Hematopoietic multipotent progenitor cell treated with erythropoietin and hydrocortisone succinate and interleukin-3 and kit ligand, for 8 days (in vitro differentiated cells): ENCODE data around the gene NUMBL.
A peak's percentile ranks its signal among the peaks of the same experiment; 100 is the strongest.

ENCODE experiments used
- DNase-seq: peaks from one replicate; pipeline ENCODE4 v3.0.0-alpha.2; 2015

The NUMBL gene

DNA sequence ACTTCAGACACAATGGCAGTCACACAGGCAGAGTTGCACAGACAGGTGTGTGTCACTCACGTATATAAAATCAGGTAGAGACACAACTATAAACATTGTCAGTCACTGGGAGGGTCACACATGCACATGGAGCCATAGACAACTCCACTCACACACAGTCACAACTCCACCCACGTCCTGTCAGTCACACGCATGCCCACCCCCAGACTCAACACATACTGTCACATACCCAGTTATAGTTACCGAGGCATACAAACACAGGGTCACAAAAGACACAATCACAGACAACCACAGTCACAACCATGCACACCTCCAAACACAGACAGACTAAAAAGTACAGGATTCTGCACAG is 1.5 kb downstream of the NUMBL start:
- no peak for DNase-seq

- no peak for DNase-seq
Observed at GRCh38 chr19:40688309-40688708, 2.1 kb downstream of the NUMBL start.

- DNase-seq = peak; percentile 86
Observed at GRCh38 chr19:40687525-40688016, 2.9 kb downstream of the NUMBL start.

DNA sequence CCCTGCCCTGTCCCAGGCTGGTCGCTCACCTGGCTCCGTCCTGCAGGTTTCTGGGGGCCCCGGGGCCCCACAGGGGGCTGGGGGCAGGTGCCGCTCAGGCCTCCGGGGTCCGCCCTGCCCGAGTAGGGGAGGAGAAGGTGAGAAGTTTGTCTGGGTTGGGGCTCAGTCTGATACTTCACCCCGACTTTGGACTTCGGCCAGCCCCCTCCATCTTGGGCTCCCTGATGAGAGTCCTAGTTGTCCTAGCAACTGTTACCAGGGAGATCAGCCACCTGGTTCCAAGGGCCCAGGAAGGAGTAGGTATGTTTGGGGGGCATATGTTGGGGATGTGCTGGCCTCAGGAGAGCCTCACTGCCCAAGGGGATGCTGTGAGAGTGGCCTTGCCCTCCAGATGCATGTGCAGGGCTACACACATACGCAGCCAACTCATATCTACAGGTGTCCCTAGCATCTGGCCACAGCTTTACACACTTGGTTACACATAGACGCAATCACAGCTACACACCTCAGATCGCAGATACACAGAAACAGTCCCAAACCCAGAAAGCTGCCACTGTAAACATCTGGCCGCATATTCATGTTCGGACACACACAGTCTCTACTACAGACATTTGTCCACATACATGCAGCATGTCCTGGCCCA is 3.4 kb downstream of the NUMBL start:
- no peak for DNase-seq

- DNase-seq = peak; percentile 87
Observed at GRCh38 chr19:40685563-40685962, 4.9 kb downstream of the NUMBL start.

GRCh38 chr19:40685016-40685526 is 5.4 kb downstream of the NUMBL start:
- DNase-seq = no peak

GRCh38 chr19:40684280-40684679 is 6.2 kb downstream of the NUMBL start:
- no peak for DNase-seq

DNA sequence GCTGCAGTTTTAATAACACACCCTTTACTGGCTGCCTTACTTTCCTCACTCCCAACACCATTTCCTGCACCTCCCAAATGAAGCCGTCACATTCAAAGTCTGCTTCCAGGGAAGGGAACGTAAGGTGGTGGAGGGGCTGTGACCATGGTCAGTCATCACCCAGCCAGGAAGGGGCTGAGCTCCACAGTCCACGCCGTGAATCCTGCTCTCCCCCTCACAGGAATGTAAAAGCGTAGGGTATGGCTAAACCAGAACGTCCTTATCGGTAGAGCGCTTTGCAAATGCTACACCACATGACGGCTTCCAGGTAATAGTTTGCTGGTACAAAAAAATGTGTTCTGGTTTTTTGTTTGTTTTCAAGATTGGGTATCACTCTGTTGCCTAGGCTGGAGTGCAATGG is 7.0 kb downstream of the NUMBL start:
- no peak for DNase-seq

DNA sequence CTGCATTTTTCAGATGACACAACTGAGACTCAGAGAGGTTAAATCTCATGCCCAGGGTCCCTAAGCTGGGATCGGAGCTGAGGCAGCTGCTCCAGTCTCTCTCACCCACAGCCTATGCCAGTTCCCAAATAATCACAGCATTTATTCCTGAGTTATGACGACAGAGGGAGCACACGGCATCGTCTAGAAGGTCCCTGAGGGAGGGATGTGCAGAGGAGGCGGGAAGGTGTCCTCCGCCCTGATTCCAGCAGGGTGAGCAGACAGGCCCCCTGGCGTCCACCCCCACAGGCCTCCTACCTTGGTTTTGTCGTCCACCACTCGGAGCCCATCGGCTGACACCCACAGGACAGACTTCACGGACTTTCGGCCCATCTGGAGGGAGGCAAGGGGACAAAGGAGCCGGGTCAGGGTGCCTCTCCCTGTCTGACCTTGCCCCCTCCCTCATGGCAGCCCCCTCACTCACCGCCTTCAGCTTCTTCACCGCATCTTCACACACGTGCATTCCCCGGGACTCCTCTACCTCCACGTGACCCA is 8.0 kb downstream of the NUMBL start:
- DNase-seq = no peak

DNA sequence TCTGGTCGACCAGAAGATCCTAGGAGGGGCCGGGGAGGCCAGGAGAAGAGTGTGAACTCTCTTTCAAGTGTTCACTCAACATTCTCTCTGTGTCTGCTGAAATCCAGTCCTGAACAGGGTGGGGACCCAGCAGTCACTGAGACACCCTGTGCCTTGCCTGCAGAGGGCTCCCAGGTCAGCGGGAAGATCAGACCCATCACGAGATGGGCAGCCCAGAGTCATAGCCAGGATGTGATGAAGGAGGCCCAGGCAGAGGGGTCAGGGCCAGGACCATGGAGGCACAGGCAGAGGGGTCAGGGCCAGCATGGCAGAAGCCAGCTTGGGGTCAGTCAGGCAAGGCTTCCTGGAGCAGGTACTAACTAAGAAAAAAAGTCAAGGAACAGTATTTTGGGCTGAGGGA is 9.4 kb downstream of the NUMBL start:
- DNase-seq = no peak

DNA sequence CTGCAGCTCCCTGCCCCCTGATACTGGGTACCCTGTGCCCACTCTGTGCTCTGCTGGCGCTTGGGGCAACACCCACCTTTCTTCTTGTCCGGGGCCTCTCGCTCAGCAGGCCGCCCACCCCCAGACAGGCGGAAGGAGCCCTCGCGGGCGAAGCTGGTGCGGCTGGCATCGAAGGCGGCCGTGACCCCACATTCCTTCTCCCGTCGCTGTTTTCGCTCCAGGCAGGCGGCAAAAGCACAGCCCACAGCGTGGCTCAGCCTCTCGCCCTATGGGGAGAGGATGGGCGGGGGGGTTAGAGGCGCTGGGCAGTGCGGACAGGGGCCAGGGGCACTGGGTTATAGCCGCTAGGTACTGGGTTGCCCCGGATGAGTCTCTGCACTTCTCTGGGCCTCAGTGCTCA is 13.3 kb downstream of the NUMBL start:
- DNase-seq = no peak

DNA sequence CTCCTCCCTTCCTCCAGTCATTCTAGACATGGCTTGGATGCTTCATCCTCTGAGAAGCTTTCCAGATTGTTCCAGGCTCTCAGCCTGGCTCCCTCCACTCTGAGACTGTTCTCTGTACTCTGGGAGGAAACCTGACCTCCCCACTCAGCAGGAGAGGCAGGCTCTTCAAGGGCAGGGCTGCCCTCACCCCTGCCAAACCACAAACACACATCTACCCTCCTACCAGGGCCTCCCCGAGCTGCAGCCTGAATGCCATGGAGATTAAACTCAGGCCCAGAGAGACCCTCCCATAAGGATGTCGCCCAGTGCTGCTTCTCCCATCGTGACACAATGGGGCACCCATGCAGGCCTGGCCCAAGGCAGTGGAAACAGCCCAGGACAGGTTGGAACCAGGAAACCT is 16.2 kb downstream of the NUMBL start:
- DNase-seq = peak; percentile 71

GRCh38 chr19:40673397-40673796 is 17.1 kb downstream of the NUMBL start:
- peak; percentile 48 for DNase-seq

DNA sequence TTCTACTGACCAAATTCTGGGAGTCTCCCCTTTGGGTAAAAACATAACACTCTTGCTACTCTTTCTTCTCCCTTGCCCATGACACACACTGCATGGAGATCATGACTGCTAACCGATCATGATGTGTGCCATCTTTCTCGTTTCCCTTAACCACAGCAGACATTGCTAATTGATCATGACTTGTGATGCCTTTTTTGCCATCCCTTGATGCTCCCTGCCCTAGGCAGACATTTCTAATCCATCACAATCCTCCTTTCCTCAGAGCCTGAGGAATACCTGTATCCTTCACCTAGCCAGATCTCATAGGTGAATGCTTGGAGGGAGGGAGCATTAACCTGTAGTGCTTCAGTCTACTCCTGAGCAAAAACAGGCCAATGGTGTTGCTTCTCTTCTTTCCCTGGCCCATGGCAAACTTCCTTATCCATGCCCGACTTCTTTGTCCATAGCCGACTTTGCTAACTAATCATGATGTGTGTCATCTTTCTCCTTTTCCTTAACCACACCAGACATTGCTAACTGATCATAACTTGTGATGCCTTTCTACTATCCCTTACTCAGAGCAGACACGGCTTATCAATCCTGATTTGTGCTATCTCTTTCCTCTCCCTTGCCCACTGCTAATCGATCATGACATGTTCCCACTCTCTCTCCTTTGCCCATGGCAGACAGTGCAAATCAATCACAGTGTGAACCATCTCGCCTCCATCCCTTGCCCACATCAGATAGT is 17.7 kb downstream of the NUMBL start:
- DNase-seq = no peak

GRCh38 chr19:40672038-40672437 is 18.4 kb downstream of the NUMBL start:
- DNase-seq = no peak

GRCh38 chr19:40671404-40671803 is 19.0 kb downstream of the NUMBL start:
- DNase-seq = no peak

DNA sequence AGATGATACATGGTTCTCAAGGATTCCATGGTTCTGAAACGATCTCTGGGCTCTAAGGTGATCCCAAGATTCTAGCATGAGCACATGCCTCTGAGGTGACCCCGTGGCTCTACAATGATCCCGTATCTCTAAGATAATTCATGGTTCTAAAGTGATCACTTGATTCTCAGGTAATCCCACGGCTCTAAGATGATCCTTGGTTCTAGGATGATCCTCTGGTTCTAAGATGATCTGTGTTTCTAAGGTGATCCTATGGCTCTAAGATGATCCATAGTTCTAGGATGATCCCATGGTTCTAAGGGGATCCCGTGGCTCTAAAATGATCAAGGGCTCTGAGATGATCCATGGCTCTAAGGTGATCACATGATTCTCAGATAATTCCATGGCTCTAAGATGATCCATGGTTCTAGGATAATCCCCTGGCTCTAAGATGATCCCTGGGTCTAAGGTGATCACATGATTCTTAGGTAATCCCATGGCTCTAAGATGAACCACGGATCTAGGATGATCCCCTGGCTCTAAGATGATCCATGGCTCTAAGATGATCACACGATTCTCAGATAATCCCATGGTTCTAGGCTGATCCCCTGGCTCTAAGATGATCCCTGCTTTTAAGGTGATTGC is 21.3 kb downstream of the NUMBL start:
- DNase-seq = no peak

- no peak for DNase-seq
Observed at GRCh38 chr19:40667602-40668001, 22.8 kb downstream of the NUMBL start.

GRCh38 chr19:40666803-40667438 is 23.5 kb downstream of the NUMBL start:
- no peak for DNase-seq

GRCh38 chr19:40663695-40664692 is 26.5 kb downstream of the NUMBL start:
- peak; percentile 46 for DNase-seq

- peak; percentile 83 for DNase-seq
Observed at GRCh38 chr19:40662925-40663694, 27.3 kb downstream of the NUMBL start.
